Left forelimb (tissue), 1 donor: Measurements from ENCODE around the gene NDUFB11.

Experiments
- DNase-seq: peaks from one replicate; pipeline ENCODE4 v3.0.0-alpha.2; 2018; ENCODE audit warnings: low spot score

Gene NDUFB11

DNA sequence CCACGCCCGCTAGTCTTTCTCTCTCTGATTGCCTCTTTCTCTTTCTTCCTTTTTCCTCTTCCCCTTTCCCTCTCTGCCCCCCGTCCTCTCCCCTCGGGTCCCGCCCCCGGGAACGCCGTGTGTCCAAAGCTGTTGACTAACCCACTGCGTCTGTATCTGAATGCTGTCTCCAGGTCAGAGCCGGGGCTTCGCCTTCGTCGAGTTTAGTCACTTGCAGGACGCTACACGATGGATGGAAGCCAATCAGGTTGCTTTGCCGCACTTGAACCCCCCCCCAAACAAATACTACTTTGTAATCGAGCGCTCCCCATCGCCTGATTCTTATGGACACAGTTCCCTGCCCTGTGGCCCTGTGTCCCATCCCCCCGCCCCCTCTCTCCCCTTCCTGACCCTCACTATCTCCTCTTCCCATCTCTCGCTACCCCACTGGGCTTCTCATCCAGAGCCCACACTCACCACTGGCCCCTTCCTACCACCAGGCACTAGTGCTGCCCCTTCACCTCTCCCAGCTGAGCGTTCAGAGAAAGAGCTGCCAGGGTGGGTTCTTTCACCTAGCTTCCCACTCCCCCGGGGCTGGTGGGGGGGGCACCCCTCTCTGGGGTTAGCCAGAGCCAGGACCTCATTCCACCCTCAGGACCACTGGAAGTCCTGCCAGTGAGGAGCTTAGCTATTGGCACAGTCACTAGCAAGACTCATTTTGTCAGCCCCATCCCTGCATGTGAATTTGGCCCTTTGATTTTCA is 30.5 kb upstream of the NDUFB11 start:
- no peak for DNase-seq

- no peak for DNase-seq
Observed at GRCh38 chrX:47174376-47174775, 29.9 kb upstream of the NDUFB11 start.

GRCh38 chrX:47172971-47173792 is 28.7 kb upstream of the NDUFB11 start:
- no peak for DNase-seq

DNA sequence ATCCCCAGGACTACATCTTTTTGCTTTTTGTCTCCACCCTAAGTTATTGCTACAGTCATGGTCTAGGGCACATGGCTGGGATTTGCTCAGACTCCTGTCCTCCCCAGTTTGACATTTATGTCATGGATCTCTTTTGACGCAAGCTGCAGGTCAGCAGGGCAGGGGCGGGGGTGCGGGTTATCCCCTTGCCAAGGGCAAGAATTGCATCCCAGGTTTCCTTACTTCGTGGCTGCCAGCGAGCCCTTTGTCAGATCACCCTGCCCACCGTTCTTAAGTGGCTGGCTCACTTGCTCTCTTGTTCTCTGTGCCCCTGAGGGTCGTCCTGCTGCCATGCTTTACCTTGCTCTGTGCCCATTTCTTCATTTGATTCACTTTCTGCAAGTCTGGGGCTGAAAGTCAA is 28.0 kb upstream of the NDUFB11 start:
- no peak for DNase-seq

- DNase-seq = no peak
Observed at GRCh38 chrX:47171996-47172395, 27.5 kb upstream of the NDUFB11 start.

GRCh38 chrX:47170861-47171692 is 26.6 kb upstream of the NDUFB11 start:
- DNase-seq = no peak

- no peak for DNase-seq
Observed at GRCh38 chrX:47169726-47170515, 25.4 kb upstream of the NDUFB11 start.

DNA sequence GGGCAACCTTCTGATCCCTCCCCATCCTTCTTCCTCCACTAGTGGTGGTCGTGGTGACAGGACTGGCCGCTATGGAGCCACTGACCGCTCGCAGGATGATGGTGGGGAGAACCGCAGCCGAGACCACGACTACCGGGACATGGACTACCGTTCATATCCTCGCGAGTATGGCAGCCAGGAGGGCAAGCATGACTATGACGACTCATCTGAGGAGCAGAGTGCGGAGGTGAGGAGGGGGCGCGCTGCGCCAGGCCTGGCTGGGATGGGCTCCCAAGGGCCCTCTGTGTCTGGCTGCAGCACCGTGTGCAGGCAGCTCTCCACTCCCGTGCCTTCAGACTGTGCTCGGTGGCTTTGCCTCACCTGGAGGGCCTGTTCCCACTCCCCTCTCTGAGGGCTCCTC is 24.8 kb upstream of the NDUFB11 start:
- DNase-seq = no peak

GRCh38 chrX:47168495-47169073 is 24.1 kb upstream of the NDUFB11 start:
- DNase-seq = no peak

DNA sequence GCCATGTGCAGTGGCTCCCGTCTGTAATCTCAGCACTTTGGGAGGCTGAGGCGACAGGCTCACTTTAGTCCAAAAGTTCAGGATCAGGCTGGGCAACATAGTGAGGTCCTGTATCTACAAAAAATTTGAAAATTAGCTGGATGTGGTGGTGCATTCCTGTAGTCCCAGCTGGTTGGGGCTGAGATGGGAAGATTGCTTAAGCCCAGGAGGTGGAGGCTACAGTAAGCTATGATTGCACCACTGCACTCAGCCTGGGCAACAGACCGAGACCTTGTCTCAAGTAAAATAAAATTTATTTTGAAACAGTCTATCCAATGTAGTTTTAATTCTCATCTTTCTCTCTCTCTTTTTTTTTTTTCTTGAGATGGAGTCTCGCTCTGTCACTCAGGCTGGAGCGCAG is 21.6 kb upstream of the NDUFB11 start:
- DNase-seq = no peak

- DNase-seq = no peak
Observed at GRCh38 chrX:47164420-47164819, 19.9 kb upstream of the NDUFB11 start.

DNA sequence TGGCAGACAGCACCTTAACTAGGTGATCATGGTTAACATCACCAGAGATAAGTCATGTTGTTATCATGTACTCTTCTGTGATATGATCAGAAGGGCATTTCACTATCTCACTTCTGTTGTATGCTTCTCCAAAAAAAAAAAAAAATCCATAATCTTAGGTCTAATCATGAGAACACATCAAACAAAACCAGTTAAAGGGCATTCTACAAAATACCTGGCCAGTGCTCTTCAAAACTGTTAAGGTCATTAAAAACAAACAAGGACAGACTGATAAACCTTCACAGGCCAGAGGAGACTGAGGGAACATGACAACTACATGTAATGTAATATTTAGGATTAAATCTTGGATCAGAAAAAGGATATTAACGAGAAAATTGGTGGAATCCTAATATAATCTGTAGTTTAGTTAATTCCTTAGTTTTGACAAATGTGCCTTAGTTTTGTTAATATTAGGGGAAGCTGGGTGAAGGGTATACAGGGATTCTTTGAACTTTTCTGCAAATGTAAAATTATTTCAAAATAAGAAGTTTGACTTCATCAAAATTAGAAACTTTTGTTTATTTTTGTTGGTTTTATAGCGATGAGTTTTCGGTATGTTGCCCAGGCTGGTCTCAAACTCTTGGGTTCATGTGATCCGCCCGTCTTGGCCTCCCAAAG is 18.6 kb upstream of the NDUFB11 start:
- DNase-seq = no peak

DNA sequence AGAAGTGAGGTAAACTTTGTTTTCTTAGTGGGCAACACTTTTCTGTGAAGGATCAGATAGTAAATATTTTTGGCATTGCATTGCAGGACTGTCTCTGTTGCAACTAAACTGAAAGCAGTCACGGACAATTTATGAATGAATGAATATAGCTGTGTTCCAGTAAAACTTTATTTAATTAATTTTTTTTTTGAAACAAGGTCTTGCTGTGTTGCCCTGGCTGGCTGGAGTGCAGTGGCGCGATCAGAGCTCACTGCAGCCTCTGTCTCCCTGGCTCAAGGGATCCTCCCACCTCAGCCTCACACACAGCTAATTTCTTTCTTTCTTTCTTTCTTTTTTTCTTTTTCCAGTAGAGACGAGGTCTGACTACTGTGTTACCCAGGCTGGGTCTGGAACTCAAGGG is 16.3 kb upstream of the NDUFB11 start:
- no peak for DNase-seq

DNA sequence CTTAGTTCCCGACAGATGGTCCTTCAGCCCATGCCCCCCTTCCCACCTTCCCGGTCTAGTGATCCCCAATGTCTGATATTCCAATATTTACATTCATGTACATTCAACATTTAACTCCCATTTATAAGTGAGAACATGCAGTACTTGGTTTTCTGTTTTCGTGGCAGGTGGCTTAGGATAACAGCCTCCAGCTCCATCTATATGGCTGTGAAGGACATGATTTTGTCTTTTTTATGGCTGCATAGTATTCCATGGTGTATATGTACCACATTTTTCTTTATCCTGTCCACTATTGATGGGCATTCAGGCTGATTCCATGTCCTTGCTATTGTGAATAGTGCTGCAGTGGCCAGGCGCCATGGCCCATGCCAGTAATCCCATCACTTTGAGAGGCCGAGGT is 14.3 kb upstream of the NDUFB11 start:
- no peak for DNase-seq

- DNase-seq = no peak
Observed at GRCh38 chrX:47158131-47158530, 13.6 kb upstream of the NDUFB11 start.

DNA sequence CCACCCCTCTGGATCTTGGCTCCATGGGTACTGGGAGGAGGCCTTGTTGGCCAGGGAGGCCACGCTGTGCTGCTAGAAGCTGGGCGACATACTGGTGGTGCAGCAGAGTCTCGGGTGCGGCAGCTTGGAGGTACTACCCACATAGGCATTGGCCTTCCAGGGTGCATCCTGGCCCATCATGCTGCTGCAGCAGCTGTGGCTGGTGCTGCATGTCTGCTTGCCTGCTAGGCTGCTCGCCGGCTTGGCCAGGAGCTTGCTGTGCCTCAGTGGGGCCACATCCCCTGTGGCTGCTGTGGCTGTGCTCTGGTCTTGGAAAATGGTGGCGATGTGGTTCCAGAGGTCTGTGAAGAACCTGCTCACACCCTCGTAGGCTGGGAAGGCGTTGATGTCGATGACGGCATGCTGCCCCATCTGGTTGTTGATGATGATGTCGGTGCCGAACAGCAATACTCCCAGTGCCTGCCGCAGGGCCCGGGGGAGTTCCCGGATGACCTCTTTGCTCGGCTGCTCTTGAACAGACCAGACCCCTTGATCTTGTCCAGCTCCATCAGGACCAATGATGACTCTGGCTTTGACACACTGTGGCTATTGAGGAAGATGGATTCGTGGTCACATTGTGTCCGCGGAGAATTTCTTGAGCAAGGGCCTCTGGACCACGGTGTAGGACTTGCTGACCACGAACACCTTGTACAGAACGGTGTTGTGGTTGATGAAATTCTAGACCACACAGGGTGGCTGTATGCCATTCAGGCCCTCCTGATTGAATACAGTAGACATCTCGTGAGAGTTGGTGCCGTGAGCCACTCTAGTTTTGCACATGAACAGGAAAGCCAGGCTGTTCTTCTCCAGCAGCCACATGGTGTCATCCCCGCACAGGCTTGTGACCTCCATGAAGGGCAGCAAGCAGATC is 12.4 kb upstream of the NDUFB11 start:
- no peak for DNase-seq

- DNase-seq = no peak
Observed at GRCh38 chrX:47151435-47151834, 6.9 kb upstream of the NDUFB11 start.

GRCh38 chrX:47148946-47149345 is 4.4 kb upstream of the NDUFB11 start:
- no peak for DNase-seq

DNA sequence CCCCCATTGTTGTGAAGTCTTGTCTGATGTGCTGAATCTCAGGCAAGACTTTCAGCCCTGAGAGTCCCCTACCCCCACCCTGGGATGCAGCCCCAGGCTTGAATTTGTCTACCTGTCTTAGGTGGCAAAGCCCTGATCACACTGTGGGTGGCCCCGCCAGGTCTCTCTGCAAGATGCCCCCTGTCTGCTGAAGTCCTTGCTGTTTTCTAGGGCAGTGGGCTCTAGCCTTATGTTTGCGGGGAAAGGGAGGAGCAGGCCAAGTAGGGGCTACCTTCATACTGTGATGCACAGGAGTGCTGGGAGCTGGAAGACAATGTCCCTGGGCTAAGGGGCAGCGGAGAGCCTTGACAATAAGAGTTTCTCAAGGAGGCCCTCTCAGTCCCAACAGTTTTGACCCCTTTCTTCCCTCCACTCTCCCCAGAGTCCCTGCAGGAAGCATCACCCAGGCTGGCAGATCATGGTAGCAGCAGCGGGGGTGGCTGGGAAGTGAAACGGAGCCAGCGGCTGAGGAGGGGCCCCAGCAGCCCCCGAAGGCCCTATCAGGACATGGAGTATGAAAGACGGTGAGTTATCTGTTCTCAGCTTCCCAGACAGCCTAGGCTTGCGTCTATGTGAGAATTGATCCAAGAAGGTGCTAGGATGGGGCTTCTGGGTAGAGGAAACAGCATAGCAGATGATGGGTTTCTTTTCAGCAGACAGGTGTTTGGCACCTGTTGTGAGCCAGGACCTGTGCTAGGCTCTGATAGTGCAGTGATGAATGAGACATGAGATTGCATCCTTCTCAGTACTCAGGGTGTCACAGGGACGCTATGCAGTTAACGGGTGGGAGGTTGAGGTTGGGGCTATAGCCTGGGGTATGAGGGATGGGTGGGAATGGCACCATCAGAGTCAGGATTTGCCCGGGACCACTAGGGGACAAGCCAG is 2.7 kb upstream of the NDUFB11 start:
- DNase-seq = no peak
